Lung (tissue), 12 donors: Measurements from ENCODE around the gene CMIP. TPM values are rescaled to one million over a fixed set of nuclear protein-coding genes. Genes with fewer than 3 reads are reported as not detected.

ENCODE experiments used
- ATAC-seq: fragments of 200-7000 bp; cut with Tn5 transposase; one replicate; pipeline ENCODE4 v1.9.1; 2020; ENCODE audit warnings: moderate number of reproducible peaks; ENCODE audit not compliant: insufficient read depth, low FRiP score
- DNase-seq, 3 donors: peaks; one replicate each; pipeline ENCODE4 v3.0.0-alpha.2; 2013 to 2017
- H3K27ac ChIP-seq, 2 donors: one replicate each; pipeline ENCODE4 v1.5.1; 2013; ENCODE audit warnings: mild to moderate bottlenecking in 2 of 2, moderate library complexity in 2 of 2, control low read depth in 1 of 2, inconsistent platforms in 1 of 2, low read depth in 1 of 2, low read length in 1 of 2
- H3K27me3 ChIP-seq, 3 donors: one replicate each; pipeline ENCODE4 v1.5.1; 2013; ENCODE audit warnings: low read length in 2 of 3; ENCODE audit not compliant: control insufficient read depth in 3 of 3, insufficient read depth in 3 of 3
- H3K36me3 ChIP-seq, 4 donors: one replicate each; pipeline ENCODE4 v1.5.1; 2013; ENCODE audit warnings: low read length in 4 of 4, mild to moderate bottlenecking in 1 of 4, moderate library complexity in 1 of 4; ENCODE audit not compliant: control insufficient read depth in 4 of 4, insufficient read depth in 4 of 4
- H3K4me1 ChIP-seq, 5 donors: one replicate each; pipeline ENCODE4 v1.5.1; 2013; ENCODE audit warnings: low read length in 5 of 5, mild to moderate bottlenecking in 2 of 5, moderate library complexity in 1 of 5; ENCODE audit not compliant: control insufficient read depth in 5 of 5, insufficient read depth in 5 of 5
- H3K4me3 ChIP-seq: one replicate; pipeline ENCODE4 v1.5.1; 2013; ENCODE audit warnings: mild to moderate bottlenecking, control low read depth, moderate library complexity
- H3K9ac ChIP-seq, 2 donors: one replicate each; pipeline ENCODE4 v1.5.1; 2013; ENCODE audit warnings: low read length in 2 of 2, control low read depth in 1 of 2; ENCODE audit not compliant: insufficient read depth in 1 of 2
- H3K9me3 ChIP-seq, 4 donors: one replicate each; pipeline ENCODE4 v1.5.1; 2013; ENCODE audit warnings: low read length in 3 of 4, mild to moderate bottlenecking in 1 of 4, moderate library complexity in 1 of 4; ENCODE audit not compliant: control insufficient read depth in 4 of 4, insufficient read depth in 3 of 4
- CTCF ChIP-seq: IDR thresholded peaks from 2 replicates; pipeline ENCODE4 v1.5.1; 2012; ENCODE audit warnings: mild to moderate bottlenecking; ENCODE audit errors: control extremely low read depth, extremely low read depth
- WGBS, 2 donors: extraction: QIAGEN DNeasy Blood & Tissue Kit; methylation state at CpG; one replicate each; pipeline ENCODE4 v1.1.7; 2013; 5-methylcytosine and 5-hydroxymethylcytosine counted together
- polyA plus RNA-seq, 2 donors: library from polyadenylated mRNA; stranded (reverse); fragments of 200-250 nt; gene quantifications; one replicate each; pipeline ENCODE4 v1.2.1, GENCODE V29; 2013
- total RNA-seq, 2 donors: library from RNA; depleted of rRNA in 1 of 2; stranded (reverse); fragments of >200 nt in 1 of 2; gene quantifications; one replicate each; pipeline ENCODE4 v1.2.1, GENCODE V29; 2014 to 2021
- donor health status: control.
- donor health status: control.
- donor health status: Bipolar disorder and iron deficiency.
- donor health status: healthy.
- donor health status: DM: yes; HTN: yes; CAD: no.

CMIP gene
- total and polyA plus RNA-seq, 4 donors: 11.8 to 80.5 (median 48.6) TPM

GRCh38 chr16:81526935-81527334 lies 82.3 kb downstream of the CMIP start:
- H3K27ac ChIP-seq: peak overlapping the region in 1 of 2 donors; percentile 71
- no peak for TF ChIP-seq CTCF
- H3K4me3 ChIP-seq: no peak overlapping the region
- DNase-seq (peak; percentile 47 to 64 (median 49)), ATAC-seq (no peak)
- H3K4me1 ChIP-seq: peaks cover 3 to 14% (median 11%) of the 10 kb centered on the region in 5 donors
- peak overlapping the region in 1 of 2 donors; percentile 26 for H3K9ac ChIP-seq
- 22 to 26% methylated on average over 9 of the region's 9 CpGs for whole genome bisulfite sequencing, 2 donors
- H3K9me3 ChIP-seq: peaks cover 0 to 3% (median 1%) of the 10 kb centered on the region in 4 donors
- peaks cover 0 to 2% (median 0%) of the 10 kb centered on the region in 4 donors for H3K36me3 ChIP-seq
- H3K27me3 ChIP-seq: no peaks in the 10 kb centered on the region

DNA sequence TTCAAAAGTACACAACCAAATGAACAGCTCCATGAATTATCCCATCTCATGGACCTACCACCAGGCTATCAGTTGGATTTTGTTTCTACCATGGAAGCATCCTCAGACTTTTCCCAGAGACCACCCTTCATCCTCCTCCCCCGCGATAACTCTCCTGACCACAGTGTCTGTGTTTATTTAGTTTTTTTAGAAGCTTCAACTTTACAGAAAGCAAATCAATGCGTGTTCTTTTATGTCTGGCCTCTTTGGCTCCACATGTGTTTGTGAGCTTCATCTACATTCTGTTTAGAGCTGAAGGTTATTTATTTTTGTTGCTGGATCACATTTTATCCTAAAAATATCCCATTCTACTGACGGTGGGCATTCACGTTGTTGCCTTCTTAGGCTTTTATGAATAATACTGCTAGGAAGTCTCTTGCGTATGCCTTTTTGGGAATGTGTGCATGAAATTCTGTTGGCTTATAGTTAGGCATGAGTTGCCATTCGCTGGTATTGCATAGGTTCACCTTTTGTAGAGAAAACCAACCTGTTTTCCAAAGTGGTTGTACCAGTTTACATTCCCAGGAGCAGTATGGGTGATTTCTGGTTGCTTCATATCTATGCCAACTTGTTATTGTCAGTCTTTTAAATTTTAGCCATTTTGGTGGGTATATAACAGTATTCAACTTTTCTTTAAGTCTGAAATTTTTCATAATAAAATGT lies 83.0 kb downstream of the CMIP start:
- WGBS, 2 donors: 89 to 95% methylated on average over 7 of the region's 7 CpGs
- no peak for ATAC-seq
- Histone ChIP-seq H3K9ac (no peak overlapping the region), H3K36me3 (peaks cover 0 to 4% (median 1%) of the 10 kb centered on the region in 4 donors), H3K9me3 (peaks cover 0 to 3% (median 1%) of the 10 kb centered on the region in 4 donors), H3K27me3 (no peaks in the 10 kb centered on the region), H3K4me3 (no peak overlapping the region), H3K27ac (no peak overlapping the region), H3K4me1 (peaks cover 3 to 14% (median 11%) of the 10 kb centered on the region in 5 donors)
- no peak for TF ChIP-seq CTCF
- DNase-seq: no peak

DNA sequence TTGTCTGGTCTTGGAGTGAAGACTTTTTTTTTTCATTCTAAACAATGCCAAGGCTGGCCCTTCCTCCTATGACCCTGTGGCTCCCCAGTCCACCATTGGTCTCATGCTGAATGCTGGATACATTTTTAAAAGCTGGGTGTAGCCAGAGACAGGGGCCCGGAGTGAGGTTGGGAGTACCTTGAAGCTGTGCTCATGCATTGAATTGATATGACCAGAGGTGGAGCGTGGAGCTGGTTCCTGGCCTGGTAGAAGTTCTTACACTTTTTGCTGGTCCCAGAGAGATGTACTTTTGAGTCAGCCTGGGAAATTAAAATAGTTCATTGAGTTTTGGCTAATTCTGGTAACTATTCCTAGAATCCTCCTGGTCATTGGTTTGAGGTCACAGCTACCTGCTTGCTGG lies 83.6 kb downstream of the CMIP start:
- Histone ChIP-seq H3K36me3 (peaks cover 0 to 4% (median 1%) of the 10 kb centered on the region in 4 donors), H3K4me3 (no peak overlapping the region), H3K9ac (no peak overlapping the region), H3K27me3 (no peaks in the 10 kb centered on the region), H3K9me3 (peaks cover 0 to 5% (median 1%) of the 10 kb centered on the region in 4 donors), H3K27ac (no peak overlapping the region), H3K4me1 (peaks cover 3 to 14% (median 11%) of the 10 kb centered on the region in 5 donors)
- WGBS, 2 donors: 95 to 98% methylated on average over 2 of the region's 2 CpGs
- ATAC-seq: no peak
- TF ChIP-seq CTCF: no peak
- no peak for DNase-seq
